Testis (tissue), 3 donors: ENCODE measurements around the gene PRKAG2. TPM values are rescaled to one million over a fixed set of nuclear protein-coding genes. Genes with fewer than 3 reads are reported as not detected.
A peak's percentile ranks its signal among the peaks of the same experiment; 100 is the strongest.

Experiments
- DNase-seq: peaks from one replicate; pipeline ENCODE4 v3.0.0-alpha.2; 2019
- H3K27ac ChIP-seq, 2 donors: fragments of 200-600 bp; sonication (generic); one replicate each; pipeline ENCODE4 v1.5.1; 2019
- H3K27me3 ChIP-seq: fragments of 200-600 bp; sonication (generic); one replicate; pipeline ENCODE4 v1.5.1; 2019
- H3K36me3 ChIP-seq: fragments of 200-600 bp; sonication (generic); one replicate; pipeline ENCODE4 v1.5.1; 2017; ENCODE audit warnings: low read depth; ENCODE audit errors: missing control alignments
- H3K4me1 ChIP-seq: fragments of 200-600 bp; sonication (generic); one replicate; pipeline ENCODE4 v1.5.1; 2019
- H3K4me3 ChIP-seq, 2 donors: fragments of 200-600 bp; sonication (generic); one replicate each; pipeline ENCODE4 v1.5.1; 2017 to 2019
- H3K9me3 ChIP-seq: fragments of 200-600 bp; sonication (generic); one replicate; pipeline ENCODE4 v1.5.1; 2017
- CTCF ChIP-seq, 3 experiments: fragments of 450-650 bp in 2 of 3; fragments of 200-600 bp in 1 of 3; sonication (generic) in 1 of 3; IDR thresholded peaks; one replicate each; pipeline ENCODE4 v1.5.1; 2016 to 2019; ENCODE audit warnings: antibody characterized with exemption in 3 of 3, mild to moderate bottlenecking in 2 of 3, moderate library complexity in 1 of 3
- POLR2A ChIP-seq: fragments of 450-650 bp; IDR thresholded peaks from one replicate; pipeline ENCODE4 v1.6.1; 2017; ENCODE audit warnings: antibody characterized with exemption, mild to moderate bottlenecking, moderate library complexity
- WGBS, 2 donors: methylation state at CpG; one replicate each; pipeline ENCODE4 v1.1.5; 2018; 5-methylcytosine and 5-hydroxymethylcytosine counted together
- intact Hi-C: fragments of 100-400 bp; cut with DNase I; formaldehyde crosslinking; loops from one replicate; pipeline ENCODE4 v1.15.1; 2023; ENCODE audit warnings: low total_unique reads
- polyA plus RNA-seq: library from polyadenylated mRNA; stranded (reverse); fragments of 350-450 nt; fragmentation: Illumina TruSeq; extraction: RNeasy Lipid Tissue Mini Kit (QIAGEN cat#74804); gene quantifications from one replicate; pipeline ENCODE4 v1.2.3, GENCODE V29; 2014; ENCODE audit warnings: low read depth, low replicate concordance; ENCODE audit not compliant: insufficient read depth
- total RNA-seq, 2 donors: library from RNA; depleted of rRNA; stranded (reverse); fragments of >200 nt; gene quantifications; one replicate each; pipeline ENCODE4 v1.2.3, GENCODE V29; 2016

Gene PRKAG2
- total and polyA plus RNA-seq, 3 donors from 2014 or later: 27.9 to 28.7 (median 28.6) TPM

GRCh38 chr7:151603951-151604350 is 273.0 kb downstream of the PRKAG2 start:
- Histone ChIP-seq H3K36me3 (no peaks in the 10 kb centered on the region), H3K27ac (no peak overlapping the region), H3K27me3 (no peaks in the 10 kb centered on the region), H3K4me3 (no peak overlapping the region), H3K9me3 (no peaks in the 10 kb centered on the region), H3K4me1 (peaks cover 4% of the 10 kb centered on the region)
- 83 to 91% methylated on average over 2 to 4 of the region's 4 CpGs for WGBS, 2 donors
- intact Hi-C loops: no loop called here
- DNase-seq: no peak
- no peak for TF ChIP-seq POLR2A
- no peak for TF ChIP-seq CTCF (IDR thresholded peaks at IDR 0.05)

DNA sequence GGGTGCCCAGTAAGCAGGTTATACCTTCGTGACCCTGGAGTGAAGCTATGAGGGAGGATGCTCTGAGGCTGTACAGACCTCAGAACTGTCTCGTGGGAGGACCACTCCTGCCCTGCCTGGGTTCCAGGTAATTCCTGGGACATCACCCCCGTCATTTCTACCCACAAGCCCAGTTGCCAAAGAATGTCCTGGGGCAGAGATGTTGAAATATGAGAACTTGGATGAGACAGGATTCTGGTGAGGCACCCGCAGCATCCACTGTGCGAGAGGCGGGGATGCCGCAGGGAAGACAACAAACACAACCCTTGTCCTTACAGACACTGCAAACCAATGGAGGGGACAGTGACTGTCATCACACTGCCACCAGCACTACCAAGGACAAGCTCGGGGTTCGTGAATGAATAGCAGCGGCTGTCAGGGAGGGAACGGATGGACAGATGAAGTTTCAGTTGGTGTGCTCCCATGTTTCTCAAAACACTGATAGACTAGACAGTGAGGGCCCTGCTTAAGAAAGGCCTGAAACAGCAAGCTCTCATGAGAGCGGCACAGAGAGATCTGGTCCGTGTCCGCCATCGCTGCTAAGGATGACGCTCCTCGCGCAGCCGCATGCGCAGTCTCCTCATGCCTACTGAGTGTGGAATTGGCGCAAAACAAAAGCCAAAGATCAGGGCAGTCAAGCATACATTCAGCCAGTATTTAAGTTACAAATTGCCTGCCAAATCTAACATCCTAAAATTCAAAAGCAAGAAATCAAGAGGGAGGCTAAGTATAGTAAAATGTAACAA is 275.2 kb downstream of the PRKAG2 start:
- DNase-seq: peak; percentile 59
- Histone ChIP-seq H3K4me1 (peaks cover 4% of the 10 kb centered on the region), H3K4me3 (peak overlapping the region in 1 of 2 donors; percentile 5), H3K36me3 (no peaks in the 10 kb centered on the region), H3K27ac (no peak overlapping the region), H3K27me3 (no peaks in the 10 kb centered on the region), H3K9me3 (no peaks in the 10 kb centered on the region)
- TF ChIP-seq CTCF (IDR thresholded peaks at IDR 0.05): no peak
- no peak for TF ChIP-seq POLR2A
- intact Hi-C loops: no loop called here
- 77 to 82% methylated on average over 21 of the region's 21 CpGs for WGBS, 2 donors

DNA sequence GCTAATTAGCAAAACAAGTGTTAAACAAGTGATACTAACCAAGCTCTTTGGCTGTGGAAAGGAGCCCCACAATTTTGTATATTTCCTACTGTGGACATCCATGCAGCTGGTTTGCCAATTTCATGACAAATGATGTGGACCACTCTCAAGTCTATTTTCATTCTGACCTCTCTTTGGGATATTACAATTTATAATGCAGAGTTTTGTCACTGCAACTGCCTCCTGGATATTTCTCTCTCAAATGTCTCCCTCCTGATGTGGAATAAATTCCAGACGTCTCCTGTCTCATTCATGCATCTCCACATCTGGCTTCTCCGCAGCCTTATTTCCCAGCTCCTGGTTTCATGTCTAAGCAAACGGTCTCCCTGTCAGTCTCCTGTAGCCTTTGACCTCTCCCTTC is 276.6 kb downstream of the PRKAG2 start:
- TF ChIP-seq POLR2A (no peak), CTCF (IDR thresholded peaks at IDR 0.05) (no peak)
- WGBS, 2 donors: 72 to 78% methylated on average over 3 of the region's 3 CpGs
- Histone ChIP-seq H3K27me3 (no peaks in the 10 kb centered on the region), H3K4me1 (peaks cover 4% of the 10 kb centered on the region), H3K9me3 (no peaks in the 10 kb centered on the region), H3K4me3 (no peak overlapping the region), H3K27ac (no peak overlapping the region), H3K36me3 (no peaks in the 10 kb centered on the region)
- intact Hi-C loops: no loop called here
- DNase-seq: no peak

DNA sequence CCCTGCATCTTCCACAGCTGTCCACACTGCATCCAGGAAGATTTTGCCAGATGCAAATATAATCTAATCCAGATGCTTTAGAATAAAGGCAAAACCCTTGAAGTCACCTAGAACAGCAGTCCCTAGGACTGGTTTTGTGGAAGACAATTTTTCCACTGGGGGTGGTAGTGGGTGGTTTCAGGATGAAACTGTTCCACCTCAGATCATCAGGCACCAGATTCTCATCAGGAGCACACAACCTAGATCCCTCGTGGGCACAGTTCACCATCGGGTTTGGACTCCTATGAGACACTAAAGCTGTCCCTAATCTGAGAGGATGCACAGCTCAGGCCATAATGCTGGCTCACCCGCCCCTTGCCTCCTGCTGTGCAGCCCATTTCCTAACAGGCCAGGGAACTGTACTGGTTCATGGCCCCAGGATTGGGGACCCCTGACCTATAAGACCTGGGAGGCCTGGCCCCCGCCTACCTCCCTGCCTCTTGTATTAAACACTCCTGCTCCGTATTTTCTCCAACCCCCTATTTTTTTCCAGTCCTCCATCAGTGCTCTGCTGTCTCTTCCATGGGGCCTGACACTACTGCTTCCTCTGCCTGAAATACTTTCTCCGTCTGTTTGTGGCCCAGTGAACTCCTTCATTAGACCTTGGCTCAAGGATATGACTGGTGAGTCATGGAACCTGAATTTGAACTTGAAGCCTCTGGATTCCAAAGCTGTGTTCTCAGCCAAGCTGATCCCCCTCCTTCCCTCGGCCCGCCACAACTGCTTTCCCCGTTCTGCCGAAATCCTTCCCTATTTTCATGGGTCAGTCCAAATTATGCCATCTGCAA is 277.3 kb downstream of the PRKAG2 start:
- WGBS, 2 donors: 67 to 71% methylated on average over 10 of the region's 10 CpGs
- peaks cover 4% of the 10 kb centered on the region for H3K4me1 ChIP-seq
- no peak overlapping the region for H3K4me3 ChIP-seq
- no peak for DNase-seq
- no peak for TF ChIP-seq POLR2A
- no peak for TF ChIP-seq CTCF (IDR thresholded peaks at IDR 0.05)
- H3K27me3 ChIP-seq: no peaks in the 10 kb centered on the region
- intact Hi-C loops: no loop called here
- H3K27ac ChIP-seq: no peak overlapping the region
- H3K9me3 ChIP-seq: no peaks in the 10 kb centered on the region
- H3K36me3 ChIP-seq: no peaks in the 10 kb centered on the region
